H1 (cell line): ENCODE data around the gene TNC. TPM values are rescaled to one million over a fixed set of nuclear protein-coding genes. Genes with fewer than 3 reads are reported as not detected.

Experiments
- CHD1 ChIP-seq: IDR thresholded peaks from 2 replicates; pipeline ENCODE4 v1.6.1; 2012; ENCODE audit warnings: low read depth, low read length, improper control_type of control experiment
- EZH2 ChIP-seq: fragments of 200-600 bp; sonication (generic); IDR thresholded peaks from 2 replicates; pipeline ENCODE4 v1.7.1; 2012; ENCODE audit warnings: low read depth, mild to moderate bottlenecking, moderate library complexity, low read length, inconsistent platforms; ENCODE audit not compliant: severe bottlenecking
- HDAC2 ChIP-seq, 2 experiments: fragments of 300-600 bp in 1 of 2; sonication (generic) in 1 of 2; IDR thresholded peaks; 2 replicates each; pipeline ENCODE4 v1.6.1; 2011 to 2012; ENCODE audit warnings: low read depth in 2 of 2, low read length in 2 of 2, mild to moderate bottlenecking in 2 of 2, moderate library complexity in 2 of 2, borderline replicate concordance in 1 of 2, inconsistent platforms in 1 of 2
- JUN ChIP-seq: IDR thresholded peaks from 2 replicates; pipeline ENCODE4 v1.6.1; 2011; ENCODE audit warnings: low read depth, mild to moderate bottlenecking, improper control_type of control experiment, low read length
- JUND ChIP-seq: IDR thresholded peaks from 2 replicates; pipeline ENCODE4 v1.6.1; 2011; ENCODE audit warnings: mild to moderate bottlenecking, improper control_type of control experiment, low read length
- KDM5A ChIP-seq: fragments of 200-600 bp; IDR thresholded peaks from 2 replicates; pipeline ENCODE4 v1.7.1; 2012; ENCODE audit warnings: mild to moderate bottlenecking, low read length, inconsistent platforms, mixed read lengths
- RAD21 ChIP-seq, 2 experiments: IDR thresholded peaks in 1 of 2; conservative IDR thresholded peaks in 1 of 2; 2 replicates each; pipeline ENCODE4 v1.6.1; 2011; ENCODE audit warnings: low read depth in 2 of 2, low read length in 2 of 2, improper control_type of control experiment in 1 of 2, inconsistent platforms in 1 of 2, mild to moderate bottlenecking in 1 of 2, moderate library complexity in 1 of 2
- polyA plus RNA-seq, 7 experiments: library from polyadenylated mRNA; depleted of rRNA in 3 of 7; stranded (reverse) in 5 of 7; unstranded in 2 of 7; fragments of >200 nt in 5 of 7; fragments of 200-250 nt in 2 of 7; gene quantifications; 1 replicate in 5 of 7; 2 replicates in 1 of 7; 4 replicates in 1 of 7; pipeline versions ENCODE4 v1.2.1 to v1.2.3, GENCODE V29; 2011 to 2013; ENCODE audit warnings: missing spikeins in 2 of 7, mixed read lengths in 2 of 7
- total RNA-seq: library from RNA; stranded (reverse); fragmentation: NEBNext Ultra II Directional; extraction: Animal tissue kit (Norgen Biotek cat#: 25700); gene quantifications from 2 replicates; pipeline ENCODE4 v1.2.1, GENCODE V29; 2021

Gene TNC
- total and polyA plus RNA-seq, 2 of the 8 experiments (the other 6 are each of a cell fraction or from before 2014, with no cell fraction given): 6.2 to 11.4 TPM

GRCh38 chr9:115148721-115149120, 30.8 kb upstream of the TNC start (continued):
- TF ChIP-seq RAD21 (IDR thresholded peaks at IDR 0.05 in 1 of 2, conservative IDR thresholded peaks at IDR 0.05 in 1 of 2; ENCODE audit: low read depth in 2 of 2, low read length in 2 of 2) (no peak), HDAC2 (IDR thresholded peaks at IDR 0.05; ENCODE audit: borderline replicate concordance in 1 of 2, low read depth in 2 of 2, low read length in 2 of 2) (no peak), EZH2 (no peak), KDM5A (no peak), JUN (no peak), JUND (no peak), CHD1 (no peak)
- TF ChIP-seq, all 59 proteins: peak for 0
